ENCODE results near the gene CHPF. TPM values are rescaled to one million over a fixed set of nuclear protein-coding genes. Genes with fewer than 3 reads are reported as not detected.

CHPF gene
- total and polyA plus RNA-seq, 2 experiments from 2014 or later: 174 to 533 TPM

- H3K27me3 ChIP-seq (replicated peaks; ENCODE audit: insufficient read depth): no peaks in the 10 kb centered on the region
- H3K79me2 ChIP-seq (ENCODE audit: insufficient read depth): no peaks in the 10 kb centered on the region
- H3F3A ChIP-seq (ENCODE audit: insufficient read depth): 0 out of 2 replicates have a peak, but pooled peaks cover 5% of the 10 kb centered on the region
- in situ Hi-C loops (cut with MboI): no loop called here
- H3K9ac ChIP-seq: no peak overlapping the region
- H3K9me3 ChIP-seq (ENCODE audit: low read depth): no peaks in the 10 kb centered on the region
- H3K4me1 ChIP-seq (ENCODE audit: insufficient read depth): peaks cover 11% of the 10 kb centered on the region; the same call in 1 of the 2 replicates
- DNase-seq: no peak
- TF ChIP-seq EZH2phosphoT487 (IDR thresholded peaks at IDR 0.05; ENCODE audit: insufficient read depth, low read depth) (no peak), EZH2 (IDR thresholded peaks at IDR 0.05; ENCODE audit: insufficient read depth, poor library complexity, severe bottlenecking) (no peak)
- H4K20me1 ChIP-seq (ENCODE audit: insufficient read depth): no peaks in the 10 kb centered on the region
- no peak overlapping the region for H3K27ac ChIP-seq
- H2AFZ ChIP-seq: no peak overlapping the region
- no peaks in the 10 kb centered on the region for H3K36me3 ChIP-seq (ENCODE audit: low read depth)
- no peak overlapping the region for H3K4me2 ChIP-seq (ENCODE audit: unreplicated experiment)
- H3K4me3 ChIP-seq: no peak overlapping the region
- 77% methylated on average over 23 to 24 of the region's 24 CpGs for WGBS, 2 experiments (ENCODE audit: low coverage in 1 of 2, low lambda C conversion rate in 2 of 2, missing lambda C conversion rate in 2 of 2)
- H3K9me2 ChIP-seq (ENCODE audit: insufficient read depth): no peaks in the 10 kb centered on the region
Observed at GRCh38 chr2:219561179-219562048, 17.8 kb upstream of the CHPF start.

GRCh38 chr2:219560893-219561178 is 17.2 kb upstream of the CHPF start:
- in situ Hi-C loops (cut with MboI): no loop called here
- Histone ChIP-seq H3K4me3 (no peak overlapping the region), H4K20me1 (ENCODE audit: insufficient read depth) (no peaks in the 10 kb centered on the region), H3K9me3 (ENCODE audit: low read depth) (no peaks in the 10 kb centered on the region), H3K79me2 (ENCODE audit: insufficient read depth) (no peaks in the 10 kb centered on the region), H3K9me2 (ENCODE audit: insufficient read depth) (no peaks in the 10 kb centered on the region), H2AFZ (no peak overlapping the region), H3K27me3 (replicated peaks; ENCODE audit: insufficient read depth) (no peaks in the 10 kb centered on the region), H3K36me3 (ENCODE audit: low read depth) (no peaks in the 10 kb centered on the region), H3K9ac (no peak overlapping the region), H3F3A (ENCODE audit: insufficient read depth) (0 out of 2 replicates have a peak, but pooled peaks cover 5% of the 10 kb centered on the region), H3K4me1 (ENCODE audit: insufficient read depth) (peaks cover 11% of the 10 kb centered on the region; the same call in 1 of the 2 replicates), H3K4me2 (ENCODE audit: unreplicated experiment) (no peak overlapping the region), H3K27ac (no peak overlapping the region)
- no peak for DNase-seq
- 62 to 81% methylated on average over 3 of the region's 3 CpGs for WGBS, 2 experiments (ENCODE audit: low coverage in 1 of 2, low lambda C conversion rate in 2 of 2, missing lambda C conversion rate in 2 of 2)
- TF ChIP-seq EZH2 (IDR thresholded peaks at IDR 0.05; ENCODE audit: insufficient read depth, poor library complexity, severe bottlenecking): no peak
- no peak for TF ChIP-seq EZH2phosphoT487 (IDR thresholded peaks at IDR 0.05; ENCODE audit: insufficient read depth, low read depth)

GRCh38 chr2:219560037-219560892 is 16.7 kb upstream of the CHPF start:
- no peaks in the 10 kb centered on the region for H3K36me3 ChIP-seq (ENCODE audit: low read depth)
- no peak overlapping the region for H3K27ac ChIP-seq
- TF ChIP-seq EZH2phosphoT487 (IDR thresholded peaks at IDR 0.05; ENCODE audit: insufficient read depth, low read depth) (no peak), EZH2 (IDR thresholded peaks at IDR 0.05; ENCODE audit: insufficient read depth, poor library complexity, severe bottlenecking) (no peak)
- no peak overlapping the region for H3K4me3 ChIP-seq
- no peaks in the 10 kb centered on the region for H3K79me2 ChIP-seq (ENCODE audit: insufficient read depth)
- in situ Hi-C loops (cut with MboI): no loop called here
- no peak overlapping the region for H2AFZ ChIP-seq
- no peaks in the 10 kb centered on the region for H4K20me1 ChIP-seq (ENCODE audit: insufficient read depth)
- peaks cover 11% of the 10 kb centered on the region; the same call in 1 of the 2 replicates for H3K4me1 ChIP-seq (ENCODE audit: insufficient read depth)
- H3K9ac ChIP-seq: no peak overlapping the region
- WGBS, 2 experiments (ENCODE audit: low coverage in 1 of 2, low lambda C conversion rate in 2 of 2, missing lambda C conversion rate in 2 of 2): 24 to 28% methylated on average over 6 to 8 of the region's 8 CpGs
- 0 out of 2 replicates have a peak, but pooled peaks cover 5% of the 10 kb centered on the region for H3F3A ChIP-seq (ENCODE audit: insufficient read depth)
- DNase-seq: peak; percentile 24
- no peaks in the 10 kb centered on the region for H3K9me3 ChIP-seq (ENCODE audit: low read depth)
- H3K4me2 ChIP-seq (ENCODE audit: unreplicated experiment): peak overlapping the region; percentile 5
- H3K9me2 ChIP-seq (ENCODE audit: insufficient read depth): no peaks in the 10 kb centered on the region
- no peaks in the 10 kb centered on the region for H3K27me3 ChIP-seq (replicated peaks; ENCODE audit: insufficient read depth)

- Histone ChIP-seq H3K9me2 (ENCODE audit: insufficient read depth) (no peaks in the 10 kb centered on the region), H3K27ac (no peak overlapping the region), H2AFZ (no peak overlapping the region), H3F3A (ENCODE audit: insufficient read depth) (0 out of 2 replicates have a peak, but pooled peaks cover 5% of the 10 kb centered on the region), H3K27me3 (replicated peaks; ENCODE audit: insufficient read depth) (no peaks in the 10 kb centered on the region), H4K20me1 (ENCODE audit: insufficient read depth) (no peaks in the 10 kb centered on the region), H3K9ac (no peak overlapping the region), H3K79me2 (ENCODE audit: insufficient read depth) (no peaks in the 10 kb centered on the region), H3K36me3 (ENCODE audit: low read depth) (no peaks in the 10 kb centered on the region), H3K4me3 (no peak overlapping the region), H3K4me2 (ENCODE audit: unreplicated experiment) (no peak overlapping the region), H3K4me1 (ENCODE audit: insufficient read depth) (peaks cover 11% of the 10 kb centered on the region; the same call in 1 of the 2 replicates), H3K9me3 (ENCODE audit: low read depth) (no peaks in the 10 kb centered on the region)
- 71 to 72% methylated on average over 19 to 20 of the region's 20 CpGs for WGBS, 2 experiments (ENCODE audit: low coverage in 1 of 2, low lambda C conversion rate in 2 of 2, missing lambda C conversion rate in 2 of 2)
- in situ Hi-C loops (cut with MboI): no loop called here
- peak; percentile 40 for DNase-seq
- no peak for TF ChIP-seq EZH2phosphoT487 (IDR thresholded peaks at IDR 0.05; ENCODE audit: insufficient read depth, low read depth)
- TF ChIP-seq EZH2 (IDR thresholded peaks at IDR 0.05; ENCODE audit: insufficient read depth, poor library complexity, severe bottlenecking): no peak
Observed at GRCh38 chr2:219559156-219559915, 15.7 kb upstream of the CHPF start.
